K562 (cell line): ENCODE data around the gene PRDM16. TPM values are rescaled to one million over a fixed set of nuclear protein-coding genes. Genes with fewer than 3 reads are reported as not detected.

ENCODE experiments used
- ATAC-seq: fragments of 200-7000 bp; cut with Tn5 transposase; 3 replicates; pipeline ENCODE4 v1.9.1; 2020; ENCODE audit warnings: moderate library complexity
- BruUV-seq: library from RNA; stranded (reverse); fragments of 400-500 nt; replicated peaks from 2 replicates; lab custom pipeline; 2021; lab: Mats Ljungman, UMichigan
- CTCF ChIA-PET: fragments of 300-600 bp; formaldehyde crosslinking; extraction: SDS; loops from one replicate; lab custom pipeline; 2021; ENCODE audit warnings: low intra/inter-chr PET ratio; lab: Yijun Ruan, JAX
- POLR2A ChIA-PET: fragments of 300-600, 350-650 bp; sonication (Branson Sonifier 250); formaldehyde crosslinking; extraction: SDS; loops from one replicate; lab custom pipeline; 2021; ENCODE audit warnings: antibody characterized with exemption, inconsistent platforms; lab: Yijun Ruan, JAX
- DNase-seq, 4 experiments: peaks; one replicate each; pipeline versions ENCODE4 v3.0.0 to v3.0.0-alpha.2; 2011 to 2018; ENCODE audit warnings: low spot score in 3 of 4, mixed read lengths in 3 of 4; ENCODE audit errors: extremely low read depth in 1 of 4
- FAIRE-seq: peaks from 2 replicates; lab custom pipeline; 2011; peaks lifted over from hg19 to GRCh38; lab: Jason Lieb, UNC
- H2AFZ ChIP-seq: 2 replicates; pipeline ENCODE4 v1.6.0; 2011; ENCODE audit warnings: low read depth, low read length, control low read depth, inconsistent platforms
- H3K27ac ChIP-seq: fragments of 200-600 bp; 3 replicates; pipeline ENCODE4 v1.8.0; 2011; ENCODE audit warnings: low read depth, mild to moderate bottlenecking, control low read depth, inconsistent platforms, low read length, moderate library complexity, mixed read lengths; ENCODE audit errors: extremely low read depth
- H3K27me3 ChIP-seq, 2 experiments: fragments of 300-600 bp in 1 of 2; 2 replicates in 1 of 2; 3 replicates in 1 of 2; pipeline versions ENCODE4 v1.6.0 to v1.8.0; 2011; ENCODE audit warnings: inconsistent platforms in 2 of 2, low read length in 2 of 2, mild to moderate bottlenecking in 1 of 2, mixed read lengths in 1 of 2, moderate library complexity in 1 of 2; ENCODE audit not compliant: control insufficient read depth in 2 of 2, insufficient read depth in 2 of 2
- H3K36me3 ChIP-seq: fragments of 300-600 bp; 3 replicates; pipeline ENCODE4 v1.8.0; 2011; ENCODE audit warnings: mild to moderate bottlenecking, low read length, inconsistent platforms; ENCODE audit not compliant: control insufficient read depth, insufficient read depth
- H3K4me1 ChIP-seq, 2 experiments: fragments of 200-600 bp in 1 of 2; replicated peaks in 1 of 2; 2 replicates in 1 of 2; 3 replicates in 1 of 2; pipeline versions ENCODE4 v1.5.1 to v1.8.0; 2011; ENCODE audit warnings: inconsistent platforms in 2 of 2, low read length in 2 of 2, mild to moderate bottlenecking in 1 of 2, mixed read lengths in 1 of 2, moderate library complexity in 1 of 2; ENCODE audit not compliant: control insufficient read depth in 2 of 2, insufficient read depth in 2 of 2
- H3K4me2 ChIP-seq: 2 replicates; pipeline ENCODE4 v1.6.1; 2011; ENCODE audit warnings: low read length, control low read depth, inconsistent platforms, mixed read lengths; ENCODE audit not compliant: insufficient read depth
- H3K4me3 ChIP-seq: fragments of 200-600 bp; sonication (generic), shearing (Covaris generic); 2 replicates; pipeline ENCODE4 v1.5.1; 2016; ENCODE audit warnings: control low read depth, inconsistent platforms
- H3K79me2 ChIP-seq: fragments of 200-600 bp; 3 replicates; pipeline ENCODE4 v1.8.0; 2011; ENCODE audit warnings: low read length, inconsistent platforms; ENCODE audit not compliant: control insufficient read depth, insufficient read depth
- H3K9ac ChIP-seq, 2 experiments: 2 replicates each; pipeline versions ENCODE4 v1.6.0 to v1.6.1; 2011; ENCODE audit warnings: low read depth in 2 of 2, low read length in 2 of 2, control low read depth in 1 of 2, inconsistent platforms in 1 of 2, mild to moderate bottlenecking in 1 of 2, mixed read lengths in 1 of 2; ENCODE audit not compliant: insufficient read depth in 1 of 2
- H3K9me1 ChIP-seq: one replicate; pipeline ENCODE4 v1.6.0; 2011; ENCODE audit warnings: inconsistent platforms, mild to moderate bottlenecking, low read length, moderate library complexity; ENCODE audit not compliant: control insufficient read depth, insufficient read depth
- H3K9me3 ChIP-seq: replicated peaks from 2 replicates; pipeline ENCODE4 v1.5.1; 2011; ENCODE audit warnings: low read depth, low read length, inconsistent platforms; ENCODE audit not compliant: control insufficient read depth, insufficient read depth
- H4K20me1 ChIP-seq: replicated peaks from 2 replicates; pipeline ENCODE4 v1.6.1; 2011; ENCODE audit warnings: low read length, inconsistent platforms, mixed read lengths; ENCODE audit not compliant: control insufficient read depth, insufficient read depth
- CTCFL ChIP-seq: IDR thresholded peaks from 2 replicates; pipeline ENCODE4 v1.6.1; 2011; ENCODE audit warnings: borderline replicate concordance, low read depth, mild to moderate bottlenecking, moderate library complexity, low read length; ENCODE audit not compliant: insufficient read depth, poor library complexity, severe bottlenecking
- DEAF1 ChIP-seq: fragments of 450-650 bp; formaldehyde crosslinking; IDR thresholded peaks from 2 replicates; pipeline ENCODE4 v1.4.0; 2020; ENCODE audit warnings: mild to moderate bottlenecking, moderate library complexity
- TCF3 ChIP-seq: sonication (generic); formaldehyde crosslinking; IDR thresholded peaks from 2 replicates; pipeline ENCODE4 v1.4.0; 2020; ENCODE audit warnings: mild to moderate bottlenecking, missing genetic modification reagents
- ZNF507 ChIP-seq: conservative IDR thresholded peaks from 2 replicates; pipeline ENCODE4 v1.6.1; 2017; ENCODE audit warnings: missing genetic modification characterization, missing compliant biosample characterization
- WGBS: fragments of 100-300 bp; shearing (Covaris generic); methylation state at CpG from one replicate; pipeline ENCODE4 v1.1.6; 2016; ENCODE audit warnings: low coverage, mixed read lengths; ENCODE audit not compliant: insufficient coverage; ENCODE audit errors: missing lambda C conversion rate; 5-methylcytosine and 5-hydroxymethylcytosine counted together
- in situ Hi-C: fragments of 300-500 bp; cut with MboI; formaldehyde crosslinking; loops from 4 replicates; pipeline ENCODE4 v1.15.0; 2018; ENCODE audit warnings: inconsistent platforms, mixed read lengths
- intact Hi-C: fragments of 100-400 bp; cut with micrococcal nuclease; formaldehyde crosslinking; loops from 2 replicates; pipeline ENCODE4 v1.14.2; 2022
- polyA plus RNA-seq, 8 experiments: library from polyadenylated mRNA; depleted of rRNA in 4 of 8; stranded (reverse) in 5 of 8; unstranded in 3 of 8; fragments of >200 nt; fragmentation: Nextera tagmentation in 2 of 8; fragmentation: Illumina TruSeq in 1 of 8; extraction: Ambion mirVana in 2 of 8; extraction: Trizol in 1 of 8; gene quantifications; 2 replicates each; pipeline versions ENCODE4 v1.2.1 to v1.2.3, GENCODE V29; 2011 to 2014; ENCODE audit warnings: inconsistent platforms in 1 of 8, missing spikeins in 1 of 8
- total RNA-seq, 7 experiments: library from RNA; depleted of rRNA in 6 of 7; stranded (reverse); fragments of >200 nt in 6 of 7; fragmentation: Illumina TruSeq in 2 of 7; extraction: Trizol in 2 of 7; gene quantifications; 2 replicates each; pipeline versions ENCODE4 v1.2.1 to v1.2.3, GENCODE V29; 2011 to 2021; ENCODE audit warnings: low replicate concordance in 1 of 7

Gene PRDM16
- total and polyA plus RNA-seq, 9 of the 15 experiments (the other 6 are each of a cell fraction or from before 2014, with no cell fraction given): 0.10 to 0.27 TPM; not detected in 7

GRCh38 chr1:3436451-3436850 is 367.4 kb downstream of the PRDM16 start:
- intact Hi-C loops (no loop called here), in situ Hi-C loops (no loop called here)
- no peak overlapping the region for H3K9ac ChIP-seq
- FAIRE-seq: no peak
- H3K27me3 ChIP-seq: peaks cover 53 to 76% of the 10 kb centered on the region in 2 experiments
- no peak for DNase-seq
- H2AFZ ChIP-seq: no peak overlapping the region
- TF ChIP-seq DEAF1 (CRISPR knock-in tag) (no peak), CTCFL (no peak), ZNF507 (tag) (no peak), TCF3 (CRISPR knock-in tag) (no peak)
- no peak overlapping the region for H3K27ac ChIP-seq
- H3K4me2 ChIP-seq: no peak overlapping the region
- CTCF ChIA-PET: no interaction called here
- H3K4me1 ChIP-seq: peaks cover 0 to 13% of the 10 kb centered on the region in 2 experiments; a peak in 1 of 5 replicates
- POLR2A ChIA-PET: no interaction called here
- H3K9me1 ChIP-seq: peaks cover 3% of the 10 kb centered on the region
- no TSS peak for BruUV-seq
- no peak for ATAC-seq
- H3K79me2 ChIP-seq: no peaks in the 10 kb centered on the region
- peaks cover 14% of the 10 kb centered on the region for H4K20me1 ChIP-seq
- WGBS: 3% methylated on average over 11 of the region's 11 CpGs
- H3K36me3 ChIP-seq: no peaks in the 10 kb centered on the region
- H3K9me3 ChIP-seq: no peaks in the 10 kb centered on the region
- H3K4me3 ChIP-seq: no peak overlapping the region
